HG03342 (cell line): ENCODE measurements around the gene RNF144B.
"Not testable (repeated sequence)": the region's sequence is repeated elsewhere in the genome, so short reads cannot be mapped to it uniquely, and the experiment has no call there.

ENCODE experiments used
- ATAC-seq: cut with Tn5 transposase; IDR thresholded peaks from one replicate; pipeline ENCODE4 v1.9.1; 2021; ENCODE audit warnings: mild to moderate bottlenecking, moderate library complexity; ENCODE audit not compliant: unreplicated experiment

The RNF144B gene

DNA sequence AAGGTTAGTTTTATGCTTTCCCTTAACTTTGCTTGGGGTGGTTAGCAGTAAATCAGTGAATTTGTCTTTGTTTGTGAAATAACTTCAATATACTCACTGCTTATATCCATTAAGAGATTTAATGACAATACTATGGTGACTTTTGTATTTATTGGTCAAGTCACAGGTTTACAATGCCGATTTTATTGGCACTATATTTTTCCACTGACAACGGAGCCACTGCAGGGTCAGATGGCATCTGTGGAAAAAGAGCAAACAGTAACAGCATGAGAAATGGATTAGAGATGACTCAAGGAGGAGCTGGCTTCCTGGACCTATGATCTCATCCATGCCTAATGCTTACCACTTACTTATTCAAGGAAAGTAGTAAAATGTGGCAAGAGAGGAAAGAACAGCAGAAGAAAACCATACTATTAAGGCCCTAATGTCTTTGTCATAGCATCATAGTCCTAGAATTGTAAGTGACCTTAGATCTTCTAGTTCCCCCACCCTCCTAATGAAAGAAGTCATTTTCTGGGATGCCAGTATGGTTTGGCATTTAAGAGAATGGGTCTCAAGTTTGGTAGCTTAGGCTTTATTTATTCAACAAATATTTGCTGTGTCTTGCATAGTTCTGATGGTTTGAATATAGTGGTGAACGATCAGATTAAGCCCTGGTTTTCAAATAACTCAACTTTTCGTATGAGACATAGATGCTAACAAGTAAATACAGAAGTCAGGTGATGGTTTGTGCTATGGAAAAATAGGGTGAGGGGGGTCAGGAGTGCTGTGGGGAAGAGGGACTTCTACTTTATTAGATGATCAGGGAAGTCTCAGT, 18.5 kb downstream of the RNF144B start:
- no peak for ATAC-seq

DNA sequence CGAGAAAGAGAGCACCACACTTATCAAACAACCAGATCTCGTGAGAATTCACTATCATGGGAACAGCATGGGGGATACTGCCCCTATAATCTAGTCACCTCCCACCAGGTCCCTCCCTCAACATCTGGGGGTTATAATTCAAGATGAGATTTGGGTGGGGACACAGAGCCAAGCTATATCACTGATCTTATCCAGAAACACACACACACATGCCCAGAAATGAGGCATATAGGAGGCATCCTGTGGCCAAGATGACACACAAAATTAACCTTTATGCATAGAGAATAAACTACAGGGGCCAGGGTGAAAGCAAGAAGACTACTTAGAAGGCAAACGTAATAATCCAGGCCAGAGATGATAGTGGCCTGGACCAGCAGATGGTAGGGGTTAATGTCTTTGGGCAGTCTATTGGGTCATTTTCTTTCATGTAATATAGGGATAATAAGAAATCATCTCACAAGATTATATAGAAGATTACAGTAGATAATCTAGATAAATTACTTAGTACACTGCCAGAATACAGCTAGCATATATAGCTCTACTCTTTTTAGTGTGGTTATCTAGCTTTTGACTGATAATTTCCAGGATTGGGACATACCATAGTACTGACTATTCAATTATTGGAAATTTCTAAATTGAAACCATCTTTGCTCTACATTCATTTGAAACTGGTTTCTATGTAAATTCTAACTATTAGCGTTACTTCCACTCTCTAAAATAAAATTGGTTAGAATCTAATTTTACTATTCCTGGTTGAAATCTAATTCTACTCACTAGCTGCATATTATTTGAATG, 20.0 kb downstream of the RNF144B start:
- no peak for ATAC-seq

- ATAC-seq = not testable (repeated sequence)
Observed at GRCh38 chr6:18409602-18410001, 22.5 kb downstream of the RNF144B start.

- no peak for ATAC-seq
Observed at GRCh38 chr6:18410412-18410811, 23.3 kb downstream of the RNF144B start.

GRCh38 chr6:18412068-18412467, 24.9 kb downstream of the RNF144B start:
- no peak for ATAC-seq

DNA sequence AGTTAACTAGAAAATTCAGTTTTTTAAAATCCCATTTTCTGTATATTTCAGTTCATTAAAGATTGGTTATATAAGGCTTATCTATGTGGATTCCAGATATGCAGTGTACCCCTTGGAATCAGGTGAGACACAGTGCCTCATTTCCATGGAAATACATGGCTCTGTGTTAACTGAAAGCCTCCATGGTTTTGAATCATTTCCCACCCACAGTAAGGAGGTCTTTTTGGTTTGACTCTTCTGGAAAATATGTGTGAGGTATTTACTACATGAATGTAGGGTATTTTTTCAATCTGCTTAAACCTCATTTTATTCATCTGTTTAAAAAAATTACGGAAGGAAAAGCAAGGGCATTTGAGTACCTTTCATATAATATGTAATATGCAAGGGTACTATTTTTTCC, 25.5 kb downstream of the RNF144B start:
- ATAC-seq = no peak

DNA sequence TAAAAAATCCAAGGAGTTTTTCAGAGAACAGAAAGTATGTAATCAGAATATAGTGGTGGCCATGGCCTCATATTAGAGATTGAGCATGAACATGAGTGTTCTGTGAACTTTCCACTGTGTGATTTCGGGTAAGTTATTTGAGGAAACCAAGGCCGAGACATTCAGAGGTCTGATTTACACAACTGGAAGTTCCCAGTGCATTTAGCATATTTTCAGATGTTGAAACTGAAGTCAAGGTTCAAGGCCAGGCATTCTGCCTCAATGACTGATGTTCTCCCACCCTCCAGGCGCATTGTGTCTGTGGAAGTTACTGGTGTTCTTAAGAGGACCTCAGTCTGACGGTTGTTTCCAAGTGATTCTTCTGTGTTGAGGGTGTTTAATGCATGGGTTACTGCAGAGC, 26.2 kb downstream of the RNF144B start:
- no peak for ATAC-seq

GRCh38 chr6:18414116-18414515, 27.0 kb downstream of the RNF144B start:
- ATAC-seq = no peak

GRCh38 chr6:18415207-18415606, 28.1 kb downstream of the RNF144B start:
- ATAC-seq = no peak

- no peak for ATAC-seq
Observed at GRCh38 chr6:18415671-18416340, 28.7 kb downstream of the RNF144B start.

- no peak for ATAC-seq
Observed at GRCh38 chr6:18416341-18416679, 29.2 kb downstream of the RNF144B start.

- no peak for ATAC-seq
Observed at GRCh38 chr6:18420328-18420727, 33.2 kb downstream of the RNF144B start.

DNA sequence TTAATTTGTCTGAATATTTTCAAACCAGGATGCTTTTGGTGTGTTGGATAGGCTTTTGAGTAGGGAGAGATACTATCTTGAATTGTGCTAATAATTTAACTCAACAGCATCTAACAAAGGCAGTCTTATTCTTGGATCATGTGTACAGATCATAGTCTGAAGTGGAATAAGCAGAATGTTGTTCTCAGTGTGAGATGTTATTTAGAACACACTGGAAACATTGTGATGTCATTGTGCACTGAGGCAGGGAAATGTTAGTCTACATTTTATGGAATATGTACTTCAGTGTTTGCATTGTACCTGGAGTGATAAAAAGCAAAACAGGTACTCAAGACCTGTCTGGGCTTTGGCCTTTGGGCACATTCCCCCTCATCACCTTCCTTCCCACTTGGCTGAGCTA, 35.0 kb downstream of the RNF144B start:
- no peak for ATAC-seq

DNA sequence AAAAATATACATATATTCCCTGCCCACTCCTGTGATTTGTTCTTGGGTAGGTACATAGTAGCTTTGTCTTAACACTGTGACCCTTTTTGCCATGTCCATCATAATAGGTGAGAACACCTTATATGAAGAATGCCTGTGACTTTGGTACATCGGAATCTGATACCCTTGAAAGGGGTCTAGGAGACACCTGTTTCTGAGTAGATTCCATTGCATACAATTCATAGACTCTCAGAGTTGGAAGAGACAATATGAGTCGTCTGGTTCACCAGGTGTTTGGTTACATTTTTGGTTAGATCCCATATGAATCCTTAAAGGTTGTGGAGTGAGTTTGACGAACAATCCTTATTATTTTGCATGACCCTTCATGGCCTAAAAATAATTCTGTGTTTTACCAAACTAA, 36.3 kb downstream of the RNF144B start:
- ATAC-seq = no peak

GRCh38 chr6:18424201-18424600, 37.1 kb downstream of the RNF144B start:
- ATAC-seq = no peak

DNA sequence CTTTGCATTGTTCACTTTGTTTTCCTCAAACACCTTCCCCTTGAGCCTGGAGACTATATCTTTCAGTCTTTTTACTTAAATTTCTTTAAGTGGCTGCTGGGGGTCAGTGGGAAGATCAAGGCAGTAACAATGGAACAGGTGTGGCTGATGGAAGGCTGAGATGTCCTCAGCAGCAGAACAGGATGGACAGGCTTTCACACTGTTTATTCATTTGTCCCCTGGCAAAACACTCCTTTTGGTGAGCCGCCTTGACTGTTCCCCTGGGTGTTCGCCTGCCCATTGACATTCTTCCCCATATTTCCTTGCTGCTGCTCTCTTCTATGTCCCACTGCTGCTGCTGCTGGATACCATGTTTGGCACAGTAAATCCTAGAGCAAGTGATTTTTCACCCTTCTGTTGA, 38.1 kb downstream of the RNF144B start:
- no peak for ATAC-seq

DNA sequence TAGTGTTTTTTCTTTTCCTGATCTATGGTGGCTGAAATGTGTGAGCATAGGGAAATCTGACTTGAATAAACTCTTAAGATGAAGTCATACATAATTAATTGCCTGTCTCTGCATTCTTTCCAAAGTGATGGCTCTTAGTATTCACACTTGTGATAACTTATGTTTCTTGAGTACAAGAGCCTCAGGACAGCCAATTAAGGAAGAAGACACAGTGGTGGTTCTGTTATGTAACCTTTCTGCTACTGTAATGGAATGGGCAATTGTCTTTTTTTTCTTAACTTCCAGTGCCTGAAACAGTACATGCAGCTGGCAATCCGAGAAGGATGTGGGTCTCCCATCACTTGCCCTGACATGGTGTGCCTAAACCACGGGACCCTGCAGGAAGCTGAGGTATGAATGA, 40.1 kb downstream of the RNF144B start:
- no peak for ATAC-seq

DNA sequence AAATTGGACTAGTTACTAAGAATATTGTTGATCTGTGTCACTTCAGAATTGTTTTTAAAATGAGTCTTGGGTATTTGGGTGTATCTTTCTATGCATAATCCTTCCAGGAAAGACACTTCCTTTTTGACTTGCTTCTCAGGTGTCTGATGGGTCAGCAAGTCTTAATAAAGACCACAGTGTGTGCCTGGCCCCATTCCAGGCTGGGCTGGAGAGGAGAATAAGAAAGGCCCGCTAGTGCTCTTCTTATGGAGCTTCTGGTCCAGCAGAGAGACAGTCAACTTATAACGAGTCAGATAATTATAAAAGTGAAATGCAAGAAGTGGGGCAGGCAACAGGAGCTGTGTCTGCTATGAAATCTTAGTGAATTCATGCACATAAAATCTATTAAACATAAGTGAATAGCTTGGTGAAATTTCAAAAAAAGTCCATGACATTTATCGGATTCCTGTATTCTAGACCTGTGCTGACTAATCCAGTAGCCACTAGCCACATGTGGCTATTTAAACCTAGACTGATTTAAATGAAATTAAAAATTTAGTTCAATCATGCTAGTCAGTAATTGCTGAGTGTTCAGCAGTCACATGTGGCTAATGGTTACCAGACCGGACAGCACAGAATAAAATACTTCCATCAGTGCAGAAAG, 42.6 kb downstream of the RNF144B start:
- ATAC-seq = no peak

GRCh38 chr6:18431581-18431980, 44.4 kb downstream of the RNF144B start:
- no peak for ATAC-seq

- no peak for ATAC-seq
Observed at GRCh38 chr6:18432180-18432579, 45.0 kb downstream of the RNF144B start.

DNA sequence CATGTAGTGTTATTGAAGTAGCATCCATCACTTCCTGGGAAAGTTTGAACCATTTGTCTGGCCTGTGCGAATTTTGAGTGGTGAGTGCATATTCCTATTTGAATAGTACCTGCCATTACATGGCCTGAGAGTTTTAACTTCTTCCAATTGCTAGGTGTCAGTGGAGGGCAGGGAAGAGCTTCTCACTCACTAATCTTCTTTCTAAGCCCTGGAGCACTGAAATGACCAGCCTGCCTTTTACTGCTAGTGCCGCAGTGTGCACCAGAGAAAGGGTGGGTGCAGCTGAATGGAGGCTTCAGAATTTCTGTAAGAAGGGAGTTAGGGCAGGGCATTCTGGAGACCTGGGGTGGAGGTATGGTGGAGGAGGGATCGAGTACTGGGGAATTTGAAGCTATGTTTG, 45.5 kb downstream of the RNF144B start:
- no peak for ATAC-seq
